PC-3 (cell line): ENCODE data around the gene CABP1.

Source experiments
- EZH2 ChIP-seq: fragments of 300-600 bp; sonication (generic); IDR thresholded peaks from one replicate; pipeline ENCODE4 v1.6.1; 2017; ENCODE audit warnings: antibody characterized with exemption, mild to moderate bottlenecking, low read length; ENCODE audit not compliant: unreplicated experiment
- EZH2phosphoT487 ChIP-seq: fragments of 300-600 bp; sonication (generic); IDR thresholded peaks from 2 replicates; pipeline ENCODE4 v1.6.1; 2018; ENCODE audit warnings: mild to moderate bottlenecking, antibody characterized with exemption, low read length, borderline replicate concordance
- TF ChIP-seq, protein P1 (sequence below): fragments of 300-600 bp; sonication (generic); conservative IDR thresholded peaks from 2 replicates; pipeline ENCODE4 v1.5.1; 2017; ENCODE audit warnings: antibody characterized with exemption, low read depth, mild to moderate bottlenecking, low read length

DNA sequence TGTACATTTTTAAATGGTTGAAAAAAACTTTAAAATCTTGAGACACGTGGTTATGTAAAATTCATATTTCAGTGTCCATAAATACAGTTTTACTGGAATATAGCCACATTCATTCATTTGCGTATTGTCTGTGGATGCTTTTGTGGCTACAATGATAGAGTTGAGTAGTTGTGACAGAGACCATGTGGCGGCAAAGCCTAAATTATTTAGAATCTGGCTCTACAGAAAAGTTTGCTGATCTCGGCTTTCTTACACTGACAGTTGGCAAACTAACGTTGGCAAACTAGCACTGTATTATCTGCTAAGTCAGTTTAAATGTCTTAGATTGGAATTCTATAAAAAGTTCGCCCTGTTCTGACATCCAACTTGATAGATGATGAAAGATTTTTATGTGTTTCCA lies 72.2 kb downstream of the CABP1 start:
- TF ChIP-seq, protein P1, sequence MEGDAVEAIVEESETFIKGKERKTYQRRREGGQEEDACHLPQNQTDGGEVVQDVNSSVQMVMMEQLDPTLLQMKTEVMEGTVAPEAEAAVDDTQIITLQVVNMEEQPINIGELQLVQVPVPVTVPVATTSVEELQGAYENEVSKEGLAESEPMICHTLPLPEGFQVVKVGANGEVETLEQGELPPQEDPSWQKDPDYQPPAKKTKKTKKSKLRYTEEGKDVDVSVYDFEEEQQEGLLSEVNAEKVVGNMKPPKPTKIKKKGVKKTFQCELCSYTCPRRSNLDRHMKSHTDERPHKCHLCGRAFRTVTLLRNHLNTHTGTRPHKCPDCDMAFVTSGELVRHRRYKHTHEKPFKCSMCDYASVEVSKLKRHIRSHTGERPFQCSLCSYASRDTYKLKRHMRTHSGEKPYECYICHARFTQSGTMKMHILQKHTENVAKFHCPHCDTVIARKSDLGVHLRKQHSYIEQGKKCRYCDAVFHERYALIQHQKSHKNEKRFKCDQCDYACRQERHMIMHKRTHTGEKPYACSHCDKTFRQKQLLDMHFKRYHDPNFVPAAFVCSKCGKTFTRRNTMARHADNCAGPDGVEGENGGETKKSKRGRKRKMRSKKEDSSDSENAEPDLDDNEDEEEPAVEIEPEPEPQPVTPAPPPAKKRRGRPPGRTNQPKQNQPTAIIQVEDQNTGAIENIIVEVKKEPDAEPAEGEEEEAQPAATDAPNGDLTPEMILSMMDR: no peak
- TF ChIP-seq EZH2 (no peak), EZH2phosphoT487 (no peak)
